ENCODE measurements around the gene CDC45.
"Not testable (repeated sequence)": the region's sequence is repeated elsewhere in the genome, so short reads cannot be mapped to it uniquely, and the experiment has no call there.

CDC45 gene

DNA sequence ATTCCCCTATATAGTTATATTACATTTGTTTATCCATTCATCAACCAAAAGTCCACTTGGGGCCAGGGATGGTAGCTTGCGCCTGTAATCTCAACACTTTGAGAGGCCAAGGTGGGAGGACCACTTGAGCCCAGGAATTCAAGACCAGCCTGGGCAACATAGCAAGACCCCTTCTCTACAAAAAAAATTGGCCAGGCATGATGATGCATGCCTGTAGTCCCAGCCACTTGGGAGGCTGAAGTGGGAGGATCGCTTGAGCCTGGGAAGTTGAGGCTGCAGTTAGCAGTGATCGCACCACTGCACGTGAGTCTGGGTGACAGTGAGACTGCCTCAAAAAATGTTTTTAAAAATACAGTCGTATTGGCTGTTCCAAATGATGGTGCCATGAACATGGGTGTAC is 68.7 kb downstream of the CDC45 start:
- not testable (repeated sequence) for H3K9ac ChIP-seq (ENCODE audit: low read length); H4K91ac ChIP-seq (ENCODE audit: low read length); H2BK15ac ChIP-seq (ENCODE audit: low read depth, poor library complexity, severe bottlenecking); DNase-seq; H2BK12ac ChIP-seq (ENCODE audit: low read length in 2 of 2); H2AK5ac ChIP-seq (ENCODE audit: low read length, severe bottlenecking); H3K9me3 ChIP-seq (ENCODE audit: control insufficient read depth, low read length); H2AFZ ChIP-seq (ENCODE audit: low read depth, low read length); H4K8ac ChIP-seq (ENCODE audit: low read length); H3K23ac ChIP-seq (ENCODE audit: low read length in 2 of 2); H2BK120ac ChIP-seq (ENCODE audit: low read depth, low read length); H3K79me1 ChIP-seq (replicated peaks; ENCODE audit: low read length, poor library complexity, severe bottlenecking); H2BK5ac ChIP-seq (ENCODE audit: low read depth, low read length, poor library complexity, severe bottlenecking); H3K27ac ChIP-seq (ENCODE audit: low read length, poor library complexity, severe bottlenecking); H3K4ac ChIP-seq (ENCODE audit: low read depth in 1 of 2, low read length in 2 of 2); H3K14ac ChIP-seq (ENCODE audit: low read length in 2 of 2); H3K18ac ChIP-seq (ENCODE audit: low read depth in 1 of 2, low read length in 2 of 2); H3K4me3 ChIP-seq (ENCODE audit: insufficient read depth in 1 of 2, low read depth in 1 of 2, low read length in 2 of 2); H3K36me3 ChIP-seq (ENCODE audit: control insufficient read depth in 1 of 2, insufficient read depth in 2 of 2, low read depth in 1 of 2, low read length in 2 of 2); H3K4me1 ChIP-seq (ENCODE audit: control insufficient read depth, insufficient read depth, low read depth, low read length); H3K4me2 ChIP-seq (ENCODE audit: low read length, poor library complexity, severe bottlenecking)
- WGBS: 88% methylated on average over 5 of the region's 5 CpGs
- H3K27me3 ChIP-seq (ENCODE audit: control insufficient read depth in 1 of 2, insufficient read depth in 1 of 2, low read length in 2 of 2): peaks cover 14 to 41% of the 10 kb centered on the region in 2 experiments

- Histone ChIP-seq H3K9ac (ENCODE audit: low read length) (no peak overlapping the region), H2BK5ac (ENCODE audit: low read depth, low read length, poor library complexity, severe bottlenecking) (no peak overlapping the region), H2BK12ac (ENCODE audit: low read length in 2 of 2) (no peak overlapping the region), H2AK5ac (ENCODE audit: low read length, severe bottlenecking) (no peak overlapping the region), H3K4me3 (ENCODE audit: insufficient read depth in 1 of 2, low read depth in 1 of 2, low read length in 2 of 2) (no peak overlapping the region), H2BK120ac (ENCODE audit: low read depth, low read length) (no peak overlapping the region), H3K36me3 (ENCODE audit: control insufficient read depth in 1 of 2, insufficient read depth in 2 of 2, low read depth in 1 of 2, low read length in 2 of 2) (no peaks in the 10 kb centered on the region), H3K9me3 (ENCODE audit: control insufficient read depth, low read length) (peaks cover 4% of the 10 kb centered on the region), H3K79me1 (replicated peaks; ENCODE audit: low read length, poor library complexity, severe bottlenecking) (no peaks in the 10 kb centered on the region), H3K27ac (ENCODE audit: low read length, poor library complexity, severe bottlenecking) (no peak overlapping the region), H2AFZ (ENCODE audit: low read depth, low read length) (no peak overlapping the region), H3K18ac (ENCODE audit: low read depth in 1 of 2, low read length in 2 of 2) (no peak overlapping the region), H4K91ac (ENCODE audit: low read length) (no peak overlapping the region), H3K4me2 (ENCODE audit: low read length, poor library complexity, severe bottlenecking) (no peak overlapping the region), H3K4ac (ENCODE audit: low read depth in 1 of 2, low read length in 2 of 2) (no peak overlapping the region), H4K8ac (ENCODE audit: low read length) (no peak overlapping the region), H3K27me3 (ENCODE audit: control insufficient read depth in 1 of 2, insufficient read depth in 1 of 2, low read length in 2 of 2) (peaks cover 14 to 38% of the 10 kb centered on the region in 2 experiments), H3K4me1 (ENCODE audit: control insufficient read depth, insufficient read depth, low read depth, low read length) (no peaks in the 10 kb centered on the region), H2BK15ac (ENCODE audit: low read depth, poor library complexity, severe bottlenecking) (no peak overlapping the region), H3K14ac (ENCODE audit: low read length in 2 of 2) (no peak overlapping the region), H3K23ac (ENCODE audit: low read length in 2 of 2) (peak overlapping the region in 1 of 2 experiments; percentile 54)
- DNase-seq: no peak
- WGBS: 83% methylated on average over 2 of the region's 2 CpGs
These were observed 69.2 kb downstream of the CDC45 start for GRCh38 chr22:19548964-19549363.

DNA sequence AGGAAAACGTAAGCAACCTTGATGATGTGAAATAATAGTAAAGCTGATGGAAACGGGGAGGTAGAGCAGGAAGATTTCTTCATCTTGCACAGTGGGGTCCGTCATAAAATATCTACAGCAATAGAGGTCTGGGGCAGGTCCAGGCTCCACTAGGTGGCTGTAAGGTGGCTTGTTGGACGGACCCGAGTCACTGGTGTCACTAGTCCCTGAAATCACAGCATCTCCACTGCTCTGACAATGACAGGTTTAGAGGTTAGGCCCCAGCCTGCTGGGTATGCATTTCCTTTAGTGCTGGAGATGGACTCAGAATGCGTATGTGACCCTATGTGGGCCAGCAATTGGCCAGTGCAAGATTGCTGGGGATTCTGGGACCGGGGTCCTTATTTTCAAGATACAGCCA is 69.7 kb downstream of the CDC45 start:
- Histone ChIP-seq H4K91ac (ENCODE audit: low read length) (no peak overlapping the region), H3K9ac (ENCODE audit: low read length) (no peak overlapping the region), H3K27me3 (ENCODE audit: control insufficient read depth in 1 of 2, insufficient read depth in 1 of 2, low read length in 2 of 2) (peaks cover 12 to 33% of the 10 kb centered on the region in 2 experiments), H2BK120ac (ENCODE audit: low read depth, low read length) (no peak overlapping the region), H2BK15ac (ENCODE audit: low read depth, poor library complexity, severe bottlenecking) (no peak overlapping the region), H3K36me3 (ENCODE audit: control insufficient read depth in 1 of 2, insufficient read depth in 2 of 2, low read depth in 1 of 2, low read length in 2 of 2) (no peaks in the 10 kb centered on the region), H4K8ac (ENCODE audit: low read length) (no peak overlapping the region), H3K4me1 (ENCODE audit: control insufficient read depth, insufficient read depth, low read depth, low read length) (no peaks in the 10 kb centered on the region), H3K14ac (ENCODE audit: low read length in 2 of 2) (no peak overlapping the region), H3K4me2 (ENCODE audit: low read length, poor library complexity, severe bottlenecking) (no peak overlapping the region), H3K9me3 (ENCODE audit: control insufficient read depth, low read length) (peaks cover 4% of the 10 kb centered on the region), H3K4me3 (ENCODE audit: insufficient read depth in 1 of 2, low read depth in 1 of 2, low read length in 2 of 2) (no peak overlapping the region), H3K27ac (ENCODE audit: low read length, poor library complexity, severe bottlenecking) (no peak overlapping the region), H2BK12ac (ENCODE audit: low read length in 2 of 2) (no peak overlapping the region), H3K79me1 (replicated peaks; ENCODE audit: low read length, poor library complexity, severe bottlenecking) (no peaks in the 10 kb centered on the region), H3K23ac (ENCODE audit: low read length in 2 of 2) (no peak overlapping the region), H2BK5ac (ENCODE audit: low read depth, low read length, poor library complexity, severe bottlenecking) (no peak overlapping the region), H3K4ac (ENCODE audit: low read depth in 1 of 2, low read length in 2 of 2) (no peak overlapping the region), H2AK5ac (ENCODE audit: low read length, severe bottlenecking) (no peak overlapping the region), H3K18ac (ENCODE audit: low read depth in 1 of 2, low read length in 2 of 2) (no peak overlapping the region), H2AFZ (ENCODE audit: low read depth, low read length) (no peak overlapping the region)
- DNase-seq: no peak
- WGBS: 82% methylated on average over 7 of the region's 7 CpGs

GRCh38 chr22:19550382-19550781 is 70.7 kb downstream of the CDC45 start:
- peaks cover 2% of the 10 kb centered on the region for H3K4me1 ChIP-seq (ENCODE audit: control insufficient read depth, insufficient read depth, low read depth, low read length)

More at GRCh38 chr22:19550382-19550781, 70.7 kb downstream of the CDC45 start:
- Histone ChIP-seq H3K4me3 (ENCODE audit: insufficient read depth in 1 of 2, low read depth in 1 of 2, low read length in 2 of 2) (no peak overlapping the region), H2AFZ (ENCODE audit: low read depth, low read length) (no peak overlapping the region), H3K9me3 (ENCODE audit: control insufficient read depth, low read length) (peaks cover 4% of the 10 kb centered on the region), H4K8ac (ENCODE audit: low read length) (no peak overlapping the region), H3K4me2 (ENCODE audit: low read length, poor library complexity, severe bottlenecking) (no peak overlapping the region), H3K18ac (ENCODE audit: low read depth in 1 of 2, low read length in 2 of 2) (no peak overlapping the region), H3K23ac (ENCODE audit: low read length in 2 of 2) (no peak overlapping the region), H2BK12ac (ENCODE audit: low read length in 2 of 2) (no peak overlapping the region), H3K4ac (ENCODE audit: low read depth in 1 of 2, low read length in 2 of 2) (no peak overlapping the region), H3K79me1 (replicated peaks; ENCODE audit: low read length, poor library complexity, severe bottlenecking) (no peaks in the 10 kb centered on the region), H2BK120ac (ENCODE audit: low read depth, low read length) (no peak overlapping the region), H3K27me3 (ENCODE audit: control insufficient read depth in 1 of 2, insufficient read depth in 1 of 2, low read length in 2 of 2) (peaks cover 8 to 27% of the 10 kb centered on the region in 2 experiments), H2AK5ac (ENCODE audit: low read length, severe bottlenecking) (no peak overlapping the region), H3K27ac (ENCODE audit: low read length, poor library complexity, severe bottlenecking) (no peak overlapping the region), H2BK5ac (ENCODE audit: low read depth, low read length, poor library complexity, severe bottlenecking) (no peak overlapping the region), H2BK15ac (ENCODE audit: low read depth, poor library complexity, severe bottlenecking) (no peak overlapping the region), H3K36me3 (ENCODE audit: control insufficient read depth in 1 of 2, insufficient read depth in 2 of 2, low read depth in 1 of 2, low read length in 2 of 2) (no peaks in the 10 kb centered on the region), H4K91ac (ENCODE audit: low read length) (no peak overlapping the region), H3K9ac (ENCODE audit: low read length) (no peak overlapping the region), H3K14ac (ENCODE audit: low read length in 2 of 2) (no peak overlapping the region)
- no peak for DNase-seq
- WGBS: 89% methylated on average over 7 of the region's 7 CpGs
